Hypothalamus (tissue), 51 donors: ENCODE data around the gene P3H2.
"Not testable (repeated sequence)": the region's sequence is repeated elsewhere in the genome, so short reads cannot be mapped to it uniquely, and the experiment has no call there.

Experiments
- DNase-seq, 51 donors: peaks; one replicate each; lab custom pipeline; 2025; lab: John Stamatoyannopoulos, UW

The P3H2 gene

DNA sequence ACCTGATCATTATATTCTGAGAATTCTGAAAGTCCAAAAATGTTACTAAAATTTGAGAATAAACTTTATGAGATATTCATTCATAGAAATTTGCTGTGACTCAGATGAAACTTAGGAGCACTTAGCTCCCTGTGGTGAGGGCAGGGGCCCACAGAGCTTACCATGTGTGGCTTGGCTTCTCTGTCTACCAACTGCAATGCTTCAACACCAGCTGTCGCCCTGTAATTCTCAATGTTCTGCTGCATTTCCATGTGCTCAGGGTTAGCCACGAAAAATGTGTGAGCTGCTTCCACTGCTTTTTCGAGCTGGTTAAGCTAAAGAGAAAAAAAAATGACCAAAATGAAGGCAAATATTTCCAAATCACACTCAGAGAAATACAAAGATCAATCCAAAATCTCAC is 125.6 kb downstream of the P3H2 start:
- no peak for DNase-seq

DNA sequence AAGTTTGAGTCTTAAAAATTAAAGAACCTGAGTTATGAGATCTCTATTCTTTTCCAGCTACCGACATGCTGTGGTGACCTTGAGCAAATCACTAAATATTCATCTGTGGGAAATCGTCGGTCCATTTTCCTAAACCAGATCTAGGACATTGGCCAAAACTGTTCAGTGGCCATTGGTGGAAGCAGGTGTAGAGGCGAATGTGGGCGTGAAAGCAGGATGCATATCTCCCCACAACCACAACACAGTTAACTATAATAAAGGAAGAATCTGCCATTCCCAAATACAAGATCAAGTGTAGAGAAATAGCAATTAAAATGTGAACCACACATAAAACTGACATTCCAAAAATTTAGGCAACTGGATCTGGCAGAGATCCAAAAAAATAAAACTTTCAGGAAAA is 129.9 kb downstream of the P3H2 start:
- no peak for DNase-seq

DNA sequence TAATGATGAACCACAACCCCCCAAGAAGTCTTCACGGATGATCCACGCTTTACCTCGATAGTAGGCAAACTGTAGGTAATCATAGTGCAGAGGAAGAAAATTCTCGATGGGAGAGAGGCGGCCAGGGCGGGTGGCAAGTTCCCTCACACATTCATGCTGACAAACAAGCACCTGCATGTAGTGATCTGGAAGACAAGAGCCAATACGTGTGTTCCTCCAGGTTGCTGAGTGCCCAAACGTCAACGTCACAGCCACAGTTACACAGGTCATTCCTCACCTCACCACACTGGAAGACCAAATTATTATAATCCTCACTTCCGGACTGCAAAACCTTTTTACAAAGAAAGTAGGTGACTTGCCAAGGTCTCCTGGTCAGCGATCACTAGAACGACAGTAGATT is 131.8 kb downstream of the P3H2 start:
- DNase-seq: no peak

DNA sequence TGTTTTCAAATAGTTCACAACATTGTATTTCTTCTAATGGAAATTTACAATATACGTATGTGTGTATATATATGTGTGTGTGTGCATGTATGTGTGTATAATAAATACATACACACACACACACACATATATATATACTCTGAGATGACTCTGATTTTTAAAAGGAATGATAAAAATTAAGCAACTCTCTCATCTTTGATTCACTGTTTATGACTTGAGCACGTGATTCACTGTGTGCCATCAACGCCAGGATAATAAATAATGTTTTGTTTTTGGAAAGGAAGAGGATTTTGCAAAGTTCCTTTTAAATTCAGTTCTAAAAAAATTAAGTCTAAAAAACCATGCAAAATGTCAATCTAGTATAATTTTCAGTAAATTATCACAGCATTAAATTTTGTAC is 132.4 kb downstream of the P3H2 start:
- no peak for DNase-seq

DNA sequence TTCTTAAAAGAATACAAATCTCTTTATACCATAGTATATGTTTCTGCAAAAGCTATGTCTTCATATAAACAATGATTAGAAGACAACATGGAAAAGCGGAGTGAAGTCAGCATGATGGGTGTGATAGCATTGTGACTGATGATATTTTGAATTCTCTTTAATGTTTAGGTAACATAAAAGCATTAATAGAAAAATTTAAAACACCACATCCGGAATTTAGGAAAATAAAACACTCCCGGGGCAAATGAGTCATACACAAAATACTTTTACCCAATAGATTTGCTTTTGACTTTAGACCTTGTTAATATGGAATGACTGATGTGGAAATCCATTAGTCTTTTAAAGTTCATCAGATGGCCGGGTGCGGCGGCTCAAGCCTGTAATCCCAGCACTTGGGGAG is 134.7 kb downstream of the P3H2 start:
- no peak for DNase-seq

DNA sequence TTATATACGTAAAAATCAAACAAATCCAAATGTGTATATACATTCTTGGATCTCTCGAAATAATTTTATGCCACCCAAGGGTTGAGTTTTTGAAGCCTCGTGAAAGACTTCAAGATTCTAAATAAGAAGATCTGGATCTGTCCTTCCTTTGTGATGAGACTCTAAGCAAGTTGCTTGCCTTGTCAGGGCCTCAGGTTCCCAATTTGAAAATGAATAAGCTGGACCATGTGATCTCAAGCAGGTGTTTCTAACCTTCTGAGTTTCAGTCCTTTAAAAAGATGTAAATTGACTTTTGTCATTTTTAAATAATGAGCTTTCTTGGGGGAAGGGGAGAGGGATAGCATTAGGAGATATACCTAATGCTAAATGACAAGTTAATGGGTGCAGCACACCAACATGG is 137.1 kb downstream of the P3H2 start:
- no peak for DNase-seq

DNA sequence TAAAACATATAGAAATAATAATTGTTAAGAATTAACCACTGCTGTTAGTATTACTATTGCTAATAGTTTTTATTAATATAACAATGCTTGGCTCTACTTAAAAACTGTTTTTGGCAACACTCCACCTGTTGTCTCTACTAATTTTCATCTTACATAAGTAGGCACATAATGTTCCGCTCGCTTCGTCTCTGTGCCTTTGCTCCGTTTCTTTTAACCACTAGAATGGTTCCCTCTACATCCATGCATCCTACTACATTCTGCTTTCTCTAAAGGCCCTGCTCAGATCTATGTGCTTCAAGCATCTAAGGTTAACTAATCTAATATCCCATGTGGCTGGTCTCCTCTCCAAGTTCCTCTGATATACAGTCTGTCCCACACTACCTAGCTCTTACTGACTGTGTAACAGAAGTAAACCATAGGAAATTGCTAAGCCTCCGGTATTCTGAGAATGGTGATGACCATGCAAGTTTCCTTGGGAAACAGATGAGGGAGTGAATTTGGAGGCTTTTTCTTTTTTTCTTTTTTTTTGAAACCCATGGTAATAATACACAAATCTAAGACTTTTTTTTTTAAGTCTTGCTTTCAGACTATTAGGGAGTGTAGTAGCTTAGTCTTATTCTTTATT is 138.3 kb downstream of the P3H2 start:
- DNase-seq: no peak

DNA sequence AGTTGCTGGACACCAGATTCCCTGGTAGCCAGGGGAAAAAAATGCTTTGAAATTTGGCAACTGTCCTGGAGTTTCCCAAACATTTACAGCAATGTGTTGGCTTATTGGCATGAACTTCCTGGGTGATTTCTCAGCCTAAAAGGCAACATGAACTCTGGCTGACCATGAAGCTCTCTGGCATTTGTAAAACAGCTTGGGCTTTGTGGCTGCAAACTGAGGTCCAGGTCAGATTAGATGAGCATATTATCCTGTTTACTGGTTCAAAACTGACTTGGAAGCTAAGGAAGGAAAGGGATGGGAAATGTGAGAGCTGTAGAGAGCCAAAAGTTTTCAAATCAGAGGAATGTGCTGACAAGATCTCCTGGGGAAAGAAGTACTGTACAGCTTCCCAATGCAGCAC is 139.0 kb downstream of the P3H2 start:
- no peak for DNase-seq

DNA sequence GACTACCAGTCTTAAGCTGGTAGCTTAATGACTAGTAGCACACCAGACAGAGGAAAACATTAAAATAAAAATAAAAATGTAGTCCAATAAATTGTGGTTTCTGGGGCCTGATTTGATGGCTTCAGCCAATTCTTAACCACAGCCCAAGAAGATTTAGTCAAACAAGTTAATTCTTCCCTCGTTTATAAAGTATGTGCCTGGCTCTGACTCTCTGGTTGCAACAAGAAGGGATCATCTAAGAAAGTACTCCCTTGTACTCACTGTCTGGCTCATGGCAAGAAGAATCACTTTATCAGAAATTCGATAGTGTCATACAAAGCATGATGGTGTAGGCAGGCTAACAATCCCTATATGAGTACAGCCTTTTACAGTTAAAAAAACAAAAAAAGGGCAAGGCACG is 141.9 kb downstream of the P3H2 start:
- DNase-seq: no peak

DNA sequence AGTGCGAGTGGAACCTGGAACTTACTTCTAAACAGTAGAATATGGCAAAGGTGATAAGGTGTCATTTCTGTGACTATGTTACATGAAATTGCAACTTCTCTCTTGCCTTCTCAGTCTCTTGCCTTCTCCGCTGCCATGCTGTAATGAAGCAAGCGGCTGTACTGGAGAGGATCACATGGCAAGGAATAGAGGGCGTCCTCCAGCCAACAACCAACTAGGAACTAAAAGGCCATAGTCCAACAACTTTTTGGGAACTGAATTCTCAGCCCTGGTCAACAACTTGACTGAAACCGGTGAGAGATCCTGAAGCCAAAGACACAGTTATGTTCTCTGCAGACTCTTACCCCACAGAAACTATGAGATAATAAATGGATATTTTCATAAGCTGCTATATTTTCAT is 143.5 kb downstream of the P3H2 start:
- DNase-seq: no peak

DNA sequence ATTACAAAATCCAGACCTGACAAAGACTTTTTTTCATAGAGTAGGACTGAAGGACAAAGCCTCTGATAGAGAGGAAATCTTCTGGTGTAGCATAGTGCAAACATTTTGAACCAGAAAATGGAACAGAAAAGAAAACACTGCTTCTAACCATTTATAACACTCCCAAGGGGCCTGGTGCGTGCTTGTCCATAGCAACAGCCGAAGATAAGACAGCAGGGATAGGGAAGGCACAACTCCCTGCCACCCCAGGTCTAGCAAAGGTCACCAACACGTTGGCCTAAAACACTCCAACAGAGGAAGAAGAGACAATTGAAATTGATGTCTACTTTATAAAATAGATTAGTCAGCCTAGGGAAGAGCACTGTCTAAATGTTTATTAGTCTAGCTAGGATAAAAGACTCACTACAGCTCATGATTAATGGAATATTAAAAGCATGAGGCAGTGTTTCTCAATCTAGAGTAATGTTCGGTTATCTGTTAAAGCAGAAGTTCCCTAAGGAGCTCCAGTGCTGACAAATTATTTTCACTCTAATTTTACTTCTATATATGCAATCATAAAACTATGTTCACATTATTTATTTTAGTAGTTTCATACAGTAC is 145.2 kb downstream of the P3H2 start:
- DNase-seq: no peak

DNA sequence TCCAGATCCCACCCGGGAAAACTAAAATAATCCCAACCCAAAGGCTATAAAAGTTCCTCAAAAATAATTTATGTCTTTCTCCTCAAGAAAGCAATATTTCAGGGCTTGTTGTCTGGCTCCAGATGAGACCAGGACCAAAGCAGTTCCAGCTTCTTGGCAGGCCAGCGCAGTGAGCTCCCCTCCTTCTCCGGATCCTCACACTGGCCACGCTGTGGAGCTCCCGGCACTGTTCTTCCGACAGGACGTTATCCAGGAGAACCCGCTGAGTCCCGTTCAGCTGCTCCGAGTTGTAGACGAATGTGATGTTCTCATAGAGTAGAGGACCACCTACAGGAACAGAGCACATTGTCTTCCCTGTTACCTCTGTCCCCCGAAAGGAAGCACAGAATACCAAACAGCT is 146.3 kb downstream of the P3H2 start:
- DNase-seq: no peak

DNA sequence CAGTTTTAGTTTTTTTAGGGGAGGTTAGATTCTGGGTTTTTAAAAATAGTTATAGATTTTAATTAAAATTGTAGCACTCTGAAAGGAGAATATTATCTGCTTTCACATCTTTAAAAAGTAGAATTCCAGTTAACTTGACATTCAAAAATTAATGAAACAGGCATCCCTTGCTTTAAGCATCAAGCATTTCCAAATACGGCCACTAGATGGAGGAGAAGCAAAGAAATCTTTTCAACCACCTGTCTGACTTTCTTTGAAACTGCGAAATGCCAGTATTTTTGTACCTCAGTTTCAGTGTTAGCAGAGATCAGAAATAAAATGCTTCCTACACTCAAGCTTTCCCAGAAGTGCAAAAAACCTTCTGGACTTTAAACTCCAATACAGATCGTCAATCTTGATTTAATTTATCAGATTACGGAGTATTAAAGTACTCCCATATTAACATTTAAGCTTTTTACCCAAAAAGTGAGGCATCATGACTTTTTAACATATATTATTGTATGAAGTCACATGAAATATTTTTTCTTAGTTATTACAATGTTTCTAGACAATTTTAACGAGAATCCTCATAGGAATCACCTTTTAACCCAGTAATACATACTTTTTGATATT is 153.3 kb downstream of the P3H2 start:
- DNase-seq: peak in 4 of 51 donors; percentile 8 to 66 (median 12)

DNA sequence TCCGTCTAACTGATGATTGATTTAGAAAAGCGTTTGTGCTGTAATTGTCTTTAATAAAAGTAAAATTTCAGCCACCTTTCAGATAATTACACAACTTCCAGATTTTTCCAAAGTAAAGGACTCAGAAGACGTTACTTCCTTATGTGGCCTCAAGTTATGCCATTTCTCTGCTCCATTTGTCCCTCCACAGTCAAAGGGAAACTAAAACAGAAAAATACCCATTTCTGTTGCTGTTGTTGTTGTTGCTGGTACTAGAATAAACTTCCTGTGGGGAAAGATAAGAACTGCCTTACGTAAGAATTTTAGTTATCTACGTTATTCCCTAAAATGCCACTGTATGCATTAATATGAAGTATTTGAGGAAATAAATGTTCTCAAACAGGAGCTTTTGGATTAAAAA is 153.9 kb downstream of the P3H2 start:
- no peak for DNase-seq

DNA sequence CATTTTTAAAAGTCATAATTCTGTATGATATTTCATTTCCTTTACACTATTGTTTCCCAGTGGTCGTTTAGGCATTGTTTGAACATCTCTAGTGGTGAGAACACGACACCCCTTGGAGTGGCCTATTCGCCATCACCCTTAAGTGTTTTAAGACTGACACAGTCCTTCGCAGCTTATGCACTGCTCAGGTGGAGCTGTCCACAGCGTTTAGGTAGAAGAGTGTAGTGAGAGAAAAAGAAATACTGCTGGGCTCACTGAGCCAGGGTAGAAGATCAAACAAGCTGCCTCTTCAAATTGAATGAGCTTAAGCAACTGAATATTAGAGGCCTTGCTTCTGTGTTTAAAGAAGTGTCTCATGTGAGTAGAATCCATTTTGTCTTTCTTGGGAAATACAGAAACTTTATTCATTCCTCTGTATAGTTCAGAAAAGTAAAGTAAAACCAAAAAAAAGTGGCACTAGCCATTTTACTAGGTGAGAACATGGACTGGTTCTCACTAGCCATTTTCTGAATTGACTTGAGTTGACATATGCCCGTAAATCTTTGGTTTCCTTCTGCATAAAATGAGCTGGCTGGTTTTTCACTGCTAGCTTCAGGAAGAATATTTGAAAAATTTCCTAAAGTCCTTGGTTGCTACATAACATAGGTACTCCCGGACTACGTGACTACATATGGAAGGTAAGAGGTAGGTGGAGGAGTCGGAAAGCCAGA is 155.9 kb downstream of the P3H2 start:
- no peak for DNase-seq

DNA sequence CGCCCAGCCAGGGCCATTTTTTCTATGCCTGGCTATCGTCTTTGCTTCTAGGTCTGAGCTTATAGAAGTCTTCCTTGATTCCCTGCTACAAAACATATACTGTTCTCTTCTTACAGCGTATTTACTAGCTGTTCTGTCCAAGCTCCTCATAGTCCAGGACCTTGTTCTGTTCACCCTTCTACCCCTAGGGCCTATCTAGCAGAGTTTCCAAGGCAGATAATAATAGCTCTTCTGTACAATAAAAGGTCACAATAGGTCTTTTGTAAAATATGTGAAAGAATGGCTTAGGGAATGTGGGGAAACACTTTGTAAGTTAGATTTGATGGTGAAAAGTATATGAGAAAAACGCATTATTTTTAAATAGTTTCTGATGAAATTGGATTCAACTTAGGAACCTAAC is 158.2 kb downstream of the P3H2 start:
- DNase-seq: no peak

DNA sequence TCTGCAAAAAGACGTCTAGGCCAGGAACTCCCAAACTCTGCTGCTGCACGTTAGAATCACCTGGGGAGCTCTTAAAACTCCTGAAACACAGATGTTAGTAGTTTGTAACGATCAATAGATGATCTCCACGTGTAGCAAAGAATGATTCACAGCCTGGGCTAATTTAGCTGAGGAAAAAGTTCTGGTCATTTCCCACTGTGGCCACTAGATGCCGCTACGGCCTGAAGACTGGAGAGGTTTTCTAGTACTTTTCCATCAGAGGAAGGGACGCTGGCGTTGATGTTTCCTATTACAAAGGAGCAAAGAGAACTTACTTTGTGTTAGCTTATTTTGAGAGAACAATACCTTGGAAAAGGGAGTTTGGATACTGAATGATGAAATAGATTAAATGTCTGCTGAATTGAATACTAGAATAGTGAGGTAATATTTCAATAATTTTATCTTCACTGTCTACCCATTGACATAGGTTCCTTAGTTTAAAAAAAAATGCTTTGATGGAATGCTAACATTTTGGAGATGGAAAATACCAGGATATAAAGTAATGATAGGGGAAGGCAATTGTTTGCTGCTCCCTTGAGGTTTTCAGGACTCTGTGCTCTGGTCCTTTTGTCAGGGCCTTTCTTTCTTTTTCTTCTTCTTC is 159.1 kb downstream of the P3H2 start:
- peak in 47 of 51 donors; percentile 4 to 83 (median 53) for DNase-seq

DNA sequence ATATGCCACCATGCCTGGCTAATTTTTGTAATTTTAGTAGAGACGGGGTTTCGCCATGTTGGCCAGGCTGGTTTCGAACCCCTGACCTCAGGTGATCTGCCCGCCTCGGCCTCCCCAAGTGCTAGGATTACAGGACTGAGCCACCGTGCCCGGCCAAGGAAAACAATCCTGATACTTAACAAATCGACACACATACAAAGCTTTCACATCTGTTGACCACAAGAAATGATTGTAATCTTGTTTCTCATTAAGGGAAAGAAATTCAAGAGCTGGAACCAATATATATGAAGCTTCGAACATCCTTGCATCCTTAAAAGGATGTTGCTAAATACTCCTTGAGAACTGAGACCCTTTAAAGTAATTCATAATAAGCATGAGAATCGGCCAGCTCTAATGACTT is 159.6 kb downstream of the P3H2 start:
- DNase-seq: not testable (repeated sequence)

DNA sequence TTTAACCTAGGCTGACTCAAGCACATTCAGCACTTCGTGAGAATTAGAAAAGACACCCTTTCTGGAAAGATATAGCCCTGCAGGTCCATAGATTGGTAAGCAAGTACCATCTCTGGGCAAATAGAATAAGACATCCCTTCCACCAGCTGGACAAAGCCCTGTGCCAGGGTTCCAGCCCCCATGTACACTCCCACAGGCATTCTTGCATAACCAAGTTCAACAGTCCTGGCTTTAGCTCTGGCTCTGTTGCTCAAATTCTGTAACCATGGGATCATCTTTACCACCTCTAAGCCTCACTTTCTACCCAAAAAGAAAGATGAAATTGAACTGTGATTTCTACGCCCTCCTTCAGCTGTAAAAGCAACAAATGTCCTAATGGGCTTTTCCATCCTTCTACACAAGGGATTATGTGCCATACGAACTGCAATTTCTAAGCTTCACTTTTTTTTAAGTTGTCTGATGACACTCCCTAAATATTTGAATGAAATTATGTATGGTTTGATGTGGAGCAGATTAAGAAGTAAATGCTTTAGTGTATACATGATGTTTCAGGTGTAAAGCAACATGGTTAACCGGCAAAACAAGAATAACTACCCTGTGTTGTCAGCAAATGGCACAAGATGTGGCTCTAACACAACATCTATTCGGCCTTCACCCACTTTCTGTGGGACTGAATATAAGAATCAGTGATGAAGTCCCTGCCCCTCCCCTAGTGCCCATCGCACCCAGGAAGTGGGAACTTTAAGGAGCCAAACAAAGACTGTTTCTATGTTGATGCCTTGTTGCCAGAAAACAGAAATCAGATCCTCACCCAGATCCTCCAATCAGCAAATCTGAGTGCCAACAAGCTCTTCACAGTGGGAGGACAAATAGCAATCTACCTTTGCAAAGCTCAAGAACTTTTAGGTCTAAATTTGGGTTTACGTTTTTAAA is 165.7 kb downstream of the P3H2 start:
- no peak for DNase-seq

DNA sequence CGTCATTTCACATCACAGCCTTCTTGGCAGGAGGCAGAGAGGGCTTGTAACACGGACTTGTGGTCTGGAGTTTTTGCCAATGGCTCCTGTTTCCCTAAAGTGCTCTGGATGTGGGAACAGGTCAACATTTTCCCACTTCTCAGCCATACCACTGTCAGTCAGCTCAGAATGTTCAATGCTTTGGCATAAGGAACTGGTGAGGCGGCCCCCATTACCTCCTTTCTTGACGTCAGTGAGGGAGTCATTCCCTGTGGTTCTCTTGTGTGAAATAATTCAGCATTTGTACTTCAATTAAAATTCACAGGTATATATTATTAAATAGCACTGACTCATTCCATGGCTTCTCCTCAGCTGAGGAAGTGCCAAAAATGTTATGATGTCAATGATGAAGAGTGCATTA is 167.1 kb downstream of the P3H2 start:
- no peak for DNase-seq
